ENCODE data around the gene ALLC. TPM values are rescaled to one million over a fixed set of nuclear protein-coding genes. Genes with fewer than 3 reads are reported as not detected.

The ALLC gene
- total RNA-seq, 3 donors from 2014 or later, result not detected

GRCh38 chr2:3661149-3661660 is 3.2 kb downstream of the ALLC start:
- intact Hi-C loops (cut with DNase I, micrococcal nuclease), result no loop called here
- no peak for TF ChIP-seq CTCF (IDR thresholded peaks at IDR 0.05)
- no peak for DNase-seq
- H3K4me1 ChIP-seq (ENCODE audit: low read depth), result no peaks in the 10 kb centered on the region
- no peak for ATAC-seq
- H3K4me3 ChIP-seq, result no peak overlapping the region
- no peaks in the 10 kb centered on the region for H3K36me3 ChIP-seq (ENCODE audit: low read depth)
- no peaks in the 10 kb centered on the region for H3K9me3 ChIP-seq

- intact Hi-C loops (cut with DNase I, micrococcal nuclease), result no loop called here
- TF ChIP-seq CTCF (IDR thresholded peaks at IDR 0.05), result no peak
- Histone ChIP-seq H3K4me1 (ENCODE audit: low read depth) (no peaks in the 10 kb centered on the region), H3K9me3 (no peaks in the 10 kb centered on the region), H3K36me3 (ENCODE audit: low read depth) (no peaks in the 10 kb centered on the region), H3K4me3 (no peak overlapping the region)
- no peak for DNase-seq
- no peak for ATAC-seq
These were observed 4.2 kb downstream of the ALLC start for GRCh38 chr2:3662239-3662638.

GRCh38 chr2:3664118-3664517 is 6.1 kb downstream of the ALLC start:
- no peak for TF ChIP-seq CTCF (IDR thresholded peaks at IDR 0.05)
- no peaks in the 10 kb centered on the region for H3K4me1 ChIP-seq (ENCODE audit: low read depth)
- ATAC-seq, result no peak
- no peak for DNase-seq
- H3K4me3 ChIP-seq, result no peak overlapping the region
- no peaks in the 10 kb centered on the region for H3K36me3 ChIP-seq (ENCODE audit: low read depth)
- H3K9me3 ChIP-seq, result no peaks in the 10 kb centered on the region
- intact Hi-C loops (cut with DNase I, micrococcal nuclease), result no loop called here

GRCh38 chr2:3664925-3665324 is 6.9 kb downstream of the ALLC start:
- no peak for TF ChIP-seq CTCF (IDR thresholded peaks at IDR 0.05)
- ATAC-seq (no peak), DNase-seq (no peak)
- H3K9me3 ChIP-seq, result no peaks in the 10 kb centered on the region
- intact Hi-C loops (cut with DNase I, micrococcal nuclease), result no loop called here
- no peak overlapping the region for H3K4me3 ChIP-seq
- no peaks in the 10 kb centered on the region for H3K36me3 ChIP-seq (ENCODE audit: low read depth)
- no peaks in the 10 kb centered on the region for H3K4me1 ChIP-seq (ENCODE audit: low read depth)

DNA sequence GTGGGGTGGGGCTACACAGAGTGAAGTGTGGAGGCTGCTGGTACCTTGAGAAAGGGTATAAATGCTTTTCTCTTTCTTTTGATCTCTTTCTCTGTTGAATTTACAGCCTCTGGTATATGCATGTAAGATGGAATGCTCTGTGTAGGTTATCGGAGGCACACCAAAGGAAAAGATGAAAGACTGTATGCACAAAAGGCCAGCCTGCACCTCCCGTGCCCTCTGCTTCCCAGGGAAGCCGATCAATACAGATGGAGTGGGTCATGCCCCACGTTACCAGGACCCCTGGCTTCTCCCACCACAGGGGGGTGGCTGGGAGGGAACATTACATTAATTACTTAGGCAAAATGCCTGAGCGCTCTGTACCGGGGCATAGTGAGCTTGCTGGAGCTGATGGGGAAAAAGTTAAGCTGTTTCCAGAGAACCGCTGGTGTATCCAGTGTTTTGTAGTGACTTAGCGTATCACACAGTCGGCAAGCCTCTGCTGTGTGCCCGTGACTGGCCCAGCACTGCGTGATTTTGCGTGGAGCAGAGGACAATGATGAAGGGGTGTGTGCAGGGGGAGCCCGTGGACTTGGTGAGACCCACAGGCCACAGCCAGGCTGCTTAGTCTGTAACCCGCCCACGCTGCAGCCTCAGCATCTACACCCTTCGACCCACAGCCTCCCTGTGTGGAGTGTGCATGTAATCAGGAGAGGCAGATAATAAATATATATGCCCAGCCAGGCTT is 8.0 kb downstream of the ALLC start:
- Histone ChIP-seq H3K4me3 (no peak overlapping the region), H3K36me3 (ENCODE audit: low read depth) (no peaks in the 10 kb centered on the region), H3K4me1 (ENCODE audit: low read depth) (no peaks in the 10 kb centered on the region), H3K9me3 (no peaks in the 10 kb centered on the region)
- intact Hi-C loops (cut with DNase I, micrococcal nuclease), result no loop called here
- TF ChIP-seq CTCF (IDR thresholded peaks at IDR 0.05), result no peak
- ATAC-seq (no peak), DNase-seq (no peak)

Data from mucosa of descending colon (tissue), 3 donors.